ENCODE results near the gene GZMM.

The GZMM gene

GRCh38 chr19:597406-598315, 53.8 kb downstream of the GZMM start:
- DNase-seq (ENCODE audit: low read depth in 2 of 2) = no peak

Data from stimulated activated CD4-positive, alpha-beta T cell treated with anti-CD3 and anti-CD28 coated beads, Interleukin-12 subunit alpha, Interleukin-12 subunit beta, amount 100 ng/mL, for 24 hours (primary cell).